CD4-positive, alpha-beta T cell treated with Interleukin-17A for 4 hours (primary cell): ENCODE measurements around the gene THAP4.

Source experiments
- DNase-seq: peaks from one replicate; pipeline ENCODE4 v3.0.0-alpha.2; 2020; ENCODE audit warnings: mixed read lengths

Gene THAP4, protein sequence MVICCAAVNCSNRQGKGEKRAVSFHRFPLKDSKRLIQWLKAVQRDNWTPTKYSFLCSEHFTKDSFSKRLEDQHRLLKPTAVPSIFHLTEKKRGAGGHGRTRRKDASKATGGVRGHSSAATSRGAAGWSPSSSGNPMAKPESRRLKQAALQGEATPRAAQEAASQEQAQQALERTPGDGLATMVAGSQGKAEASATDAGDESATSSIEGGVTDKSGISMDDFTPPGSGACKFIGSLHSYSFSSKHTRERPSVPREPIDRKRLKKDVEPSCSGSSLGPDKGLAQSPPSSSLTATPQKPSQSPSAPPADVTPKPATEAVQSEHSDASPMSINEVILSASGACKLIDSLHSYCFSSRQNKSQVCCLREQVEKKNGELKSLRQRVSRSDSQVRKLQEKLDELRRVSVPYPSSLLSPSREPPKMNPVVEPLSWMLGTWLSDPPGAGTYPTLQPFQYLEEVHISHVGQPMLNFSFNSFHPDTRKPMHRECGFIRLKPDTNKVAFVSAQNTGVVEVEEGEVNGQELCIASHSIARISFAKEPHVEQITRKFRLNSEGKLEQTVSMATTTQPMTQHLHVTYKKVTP

GRCh38 chr2:241637018-241637794 is at the start of gene THAP4, which contains the start of gene ATG4B:
Gene THAP4, minus strand, starts transcription at chr2:241637158. Its CDS starts 141 bp downstream, at chr2:241637017.
Gene ATG4B, plus strand, starts transcription at chr2:241637693. Its CDS starts 22 bp downstream, at chr2:241637715.
- peak; percentile 79 for DNase-seq

- DNase-seq = peak; percentile 24
These were observed 49.3 kb upstream of the THAP4 start for GRCh38 chr2:241686324-241686649.

- DNase-seq = no peak
These were observed 44.1 kb upstream of the THAP4 start for GRCh38 chr2:241680827-241681599.

DNA sequence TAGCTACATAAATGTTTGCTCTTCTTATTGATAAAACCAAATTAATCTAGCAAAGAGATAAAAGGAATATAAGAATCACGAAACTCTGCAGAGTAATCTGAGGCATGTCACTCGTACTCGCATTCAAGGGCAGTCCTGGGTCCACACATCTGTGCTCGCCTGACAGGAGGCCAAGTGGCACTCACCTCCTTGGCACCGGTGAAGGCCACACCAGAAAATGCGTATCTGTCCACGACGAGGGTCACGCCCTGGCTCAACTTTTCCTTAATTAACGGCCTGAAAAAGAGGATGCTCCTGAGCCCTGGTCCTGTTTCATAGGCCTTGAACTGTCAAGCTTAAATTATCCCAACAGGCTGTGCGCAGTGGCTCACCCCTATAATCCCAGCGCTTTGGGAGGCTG is 43.1 kb upstream of the THAP4 start:
- DNase-seq = no peak

DNA sequence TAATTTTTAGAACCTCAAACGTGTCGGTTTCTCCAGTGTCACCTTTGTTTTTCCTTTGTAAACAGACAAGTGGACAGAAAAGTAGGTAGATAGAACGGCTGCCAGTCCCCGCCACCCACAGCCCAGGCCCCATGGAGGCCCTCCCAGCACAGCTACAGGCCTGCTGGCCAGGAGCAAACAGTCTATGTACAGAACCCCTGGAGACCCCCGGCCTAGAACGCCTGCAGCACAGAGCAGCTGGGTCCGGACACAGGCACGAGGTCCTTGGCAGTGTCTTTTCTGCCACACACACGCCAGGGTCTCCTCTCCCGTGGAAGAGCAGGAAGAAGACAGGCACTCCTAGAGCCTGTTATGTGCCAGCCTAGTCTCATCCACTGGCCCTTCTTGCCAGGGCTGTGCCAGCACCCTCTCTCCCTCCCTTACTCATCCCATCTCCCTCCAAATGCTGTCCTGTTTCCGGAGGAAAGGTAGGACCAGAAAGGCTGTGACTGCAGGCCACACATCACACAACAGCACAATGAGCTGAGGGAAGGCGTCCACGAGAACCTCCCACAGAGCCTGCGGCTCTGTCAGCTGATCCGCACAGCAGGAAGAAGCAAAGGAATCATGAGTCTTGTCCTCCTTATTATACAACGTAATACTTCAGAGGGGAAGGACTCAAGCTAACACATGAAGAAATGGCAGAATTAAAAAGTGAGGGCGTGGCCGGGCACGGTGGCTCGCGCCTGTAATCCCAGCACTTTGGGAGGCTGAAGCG is 42.0 kb upstream of the THAP4 start:
- DNase-seq = no peak

- no peak for DNase-seq
These were observed 41.3 kb upstream of the THAP4 start for GRCh38 chr2:241678307-241678706.

DNA sequence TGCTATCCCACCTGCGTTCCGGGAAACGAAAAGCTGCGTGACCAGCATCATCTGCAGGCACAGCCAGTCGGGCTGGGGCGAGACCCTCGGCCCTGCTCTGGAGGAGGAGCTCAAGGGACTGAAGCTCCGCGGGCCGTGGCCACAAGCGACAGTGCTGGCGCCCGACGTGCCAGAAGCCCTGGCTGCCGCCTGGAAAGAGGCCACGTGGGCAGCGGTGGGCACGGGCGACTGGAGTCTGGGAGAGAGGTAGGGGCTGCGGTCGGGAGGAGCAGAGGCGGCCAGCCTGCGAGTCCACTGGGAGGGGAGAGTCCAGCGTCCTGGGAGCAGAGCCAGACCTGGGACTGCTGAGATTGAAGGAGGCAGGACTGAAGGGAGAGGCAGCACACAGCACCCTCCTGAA is 40.4 kb upstream of the THAP4 start:
- no peak for DNase-seq

- DNase-seq = no peak
These were observed 39.7 kb upstream of the THAP4 start for GRCh38 chr2:241676665-241677064.

- DNase-seq = no peak
These were observed 38.9 kb upstream of the THAP4 start for GRCh38 chr2:241675885-241676284.

DNA sequence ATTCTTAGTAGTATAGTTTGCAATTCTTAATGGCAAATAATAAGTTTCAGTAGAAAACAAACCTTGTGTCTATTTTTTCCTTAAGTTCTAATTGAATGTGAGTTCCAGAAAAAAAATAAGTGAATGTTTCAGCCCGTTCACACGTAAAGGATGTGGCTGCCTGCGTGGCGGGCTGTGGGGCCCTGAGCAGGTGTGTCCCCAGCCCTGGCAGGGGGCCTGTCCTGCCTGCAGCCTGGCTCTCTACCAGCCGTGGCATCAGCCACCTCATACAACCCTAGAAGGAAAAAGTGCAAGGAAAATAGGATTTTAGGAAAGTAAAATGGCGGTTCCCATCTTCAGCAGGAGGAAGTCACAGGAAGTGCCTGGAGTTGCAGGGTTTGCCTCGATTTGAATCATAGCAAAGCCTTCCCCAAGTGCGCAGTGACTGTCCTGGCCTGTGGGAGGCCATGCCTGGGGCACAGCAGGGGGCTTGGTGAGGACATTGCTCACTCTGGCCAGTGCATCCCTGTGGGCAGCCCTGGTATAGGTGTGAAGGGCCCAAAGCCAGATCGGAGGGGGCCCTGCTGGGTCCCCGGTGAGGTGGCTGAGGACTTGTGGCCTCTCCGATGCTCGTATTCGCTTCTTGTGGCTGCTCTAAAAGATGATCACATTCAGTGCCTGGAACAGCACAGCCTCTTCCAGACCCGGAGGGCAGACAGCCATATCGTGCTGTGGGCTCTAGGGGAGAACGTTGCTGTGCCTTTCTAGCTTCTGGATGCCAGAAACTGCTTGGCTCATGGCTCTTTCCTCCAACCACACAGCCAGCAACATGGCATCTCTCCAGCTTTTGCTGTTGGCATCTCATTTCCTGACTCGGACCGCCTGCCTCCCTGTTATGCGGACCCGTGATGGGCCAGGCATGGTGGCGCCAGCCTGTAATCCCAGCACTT is 37.1 kb upstream of the THAP4 start:
- no peak for DNase-seq

DNA sequence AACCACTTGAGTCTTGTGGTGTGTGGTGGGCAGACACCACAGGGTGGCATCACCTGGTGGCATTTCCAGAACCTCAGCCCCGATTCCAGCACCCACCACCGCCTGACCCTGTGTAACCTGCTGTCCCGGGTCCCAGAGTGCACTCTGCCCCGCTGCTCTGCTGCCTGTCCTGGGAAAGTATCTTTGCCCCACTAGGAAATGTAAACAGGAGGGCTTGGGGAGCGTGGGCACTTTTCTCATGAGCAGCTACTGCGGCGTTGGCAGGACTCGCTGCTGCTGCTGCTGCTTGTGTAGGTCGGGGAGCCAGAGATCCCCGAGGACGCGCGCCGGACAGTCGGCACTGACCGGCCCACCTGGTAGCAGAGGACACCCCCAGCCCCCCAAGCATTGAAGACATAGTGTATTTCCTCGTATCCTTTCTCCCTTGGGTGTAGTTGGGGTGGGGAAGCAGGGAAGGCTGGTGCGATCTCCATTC is 36.3 kb upstream of the THAP4 start:
- no peak for DNase-seq

DNA sequence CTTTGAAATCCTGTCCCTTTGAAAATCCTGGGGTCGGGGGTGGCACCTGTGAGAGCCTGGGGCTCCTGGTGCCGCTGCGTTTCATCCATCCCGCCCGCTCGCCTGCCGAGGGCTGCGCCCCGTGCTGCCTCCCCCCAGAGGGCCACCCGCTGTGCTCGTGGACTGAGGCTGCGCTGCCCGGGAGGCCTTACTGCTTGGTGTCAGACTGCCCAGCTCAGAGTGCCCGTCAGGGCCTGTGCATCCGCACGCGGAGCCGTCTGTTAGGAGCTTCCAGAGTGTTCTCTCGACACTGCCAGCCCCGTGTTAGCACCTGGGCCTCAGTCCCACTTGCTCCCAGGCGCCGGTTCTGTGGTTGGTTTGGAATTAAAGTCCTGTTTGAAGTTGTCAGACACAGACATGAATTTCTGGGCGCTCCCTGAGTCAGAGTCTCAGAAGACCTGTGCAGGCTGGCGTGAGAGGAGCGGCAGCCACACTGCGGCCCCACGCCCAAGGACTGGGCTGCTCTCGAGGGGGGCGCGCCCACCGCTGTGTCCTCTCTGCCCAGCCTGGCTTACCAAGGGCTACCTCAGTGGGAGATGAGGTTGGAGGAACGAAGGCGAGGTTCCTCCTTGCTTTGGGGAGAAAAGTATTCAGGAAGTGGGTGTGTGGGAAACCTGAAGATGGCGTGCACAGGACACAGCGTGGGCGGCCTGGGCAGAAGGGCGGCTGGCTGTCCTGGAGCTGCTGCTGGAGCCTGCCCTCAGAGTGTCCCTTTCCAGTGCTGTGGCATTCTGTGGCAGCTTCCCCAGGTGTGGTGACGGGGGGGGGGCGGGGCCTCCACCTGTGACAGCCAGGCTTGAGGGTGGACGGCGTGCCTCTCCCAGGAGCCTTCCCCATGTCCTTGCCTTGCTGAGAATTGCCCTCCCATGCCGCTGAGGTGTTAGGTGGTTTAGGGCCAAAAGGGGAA is 35.6 kb upstream of the THAP4 start:
- no peak for DNase-seq

- no peak for DNase-seq
These were observed 34.7 kb upstream of the THAP4 start for GRCh38 chr2:241671457-241672240.

- no peak for DNase-seq
These were observed 33.6 kb upstream of the THAP4 start for GRCh38 chr2:241670333-241671110.

GRCh38 chr2:241668839-241669238 is 31.9 kb upstream of the THAP4 start:
- no peak for DNase-seq

DNA sequence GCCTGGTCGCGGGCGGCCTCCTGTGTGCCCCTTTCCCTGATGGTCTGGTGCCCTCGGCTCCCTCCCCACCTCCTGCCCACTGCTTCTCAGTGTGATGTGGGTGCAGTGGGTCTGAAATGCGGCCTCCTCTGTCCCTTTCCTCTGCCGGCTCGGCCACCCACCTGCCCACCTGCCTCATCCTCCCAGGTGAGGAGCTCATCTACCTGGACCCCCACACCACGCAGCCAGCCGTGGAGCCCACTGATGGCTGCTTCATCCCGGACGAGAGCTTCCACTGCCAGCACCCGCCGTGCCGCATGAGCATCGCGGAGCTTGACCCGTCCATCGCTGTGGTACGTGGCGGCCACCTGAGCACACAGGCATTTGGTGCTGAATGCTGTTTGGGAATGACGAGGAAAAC is 31.4 kb upstream of the THAP4 start:
- no peak for DNase-seq

DNA sequence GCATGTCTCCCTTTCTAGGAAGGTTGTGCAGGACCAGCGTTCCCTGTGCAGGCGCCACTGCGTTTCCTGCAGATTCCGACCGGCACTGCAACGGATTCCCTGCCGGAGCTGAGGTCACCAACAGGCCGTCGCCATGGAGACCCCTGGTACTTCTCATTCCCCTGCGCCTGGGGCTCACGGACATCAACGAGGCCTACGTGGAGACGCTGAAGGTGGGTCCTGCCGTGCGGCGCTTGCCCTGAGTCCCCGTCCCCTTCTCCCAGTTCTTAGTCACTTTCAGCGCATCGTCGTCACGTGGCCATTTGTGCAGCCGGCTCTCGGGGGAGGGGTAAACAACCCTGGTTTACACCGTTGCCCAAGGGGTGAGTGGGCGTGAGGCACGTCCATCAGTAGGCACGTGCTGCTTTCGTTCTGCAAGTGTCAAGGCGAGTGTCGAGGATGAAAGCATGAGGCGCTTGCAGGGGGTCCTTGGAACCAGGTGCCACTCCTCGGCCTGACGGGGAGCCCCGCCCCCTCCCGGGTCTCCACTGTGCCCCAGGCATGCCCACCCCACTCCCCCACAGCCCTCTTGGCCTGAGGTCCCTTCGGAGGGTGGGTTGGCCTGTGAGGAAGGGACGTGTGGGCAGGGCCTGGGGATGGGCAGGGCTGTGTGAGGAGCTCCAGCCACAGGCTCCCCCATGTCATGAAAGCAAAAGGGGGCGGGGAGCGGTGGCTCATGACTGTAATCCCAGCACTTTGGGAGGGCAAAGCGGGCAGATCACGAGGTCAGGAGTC is 29.9 kb upstream of the THAP4 start:
- DNase-seq = no peak
